IMR-90 (cell line): Measurements from ENCODE around the gene FCRLB. TPM values are rescaled to one million over a fixed set of nuclear protein-coding genes. Genes with fewer than 3 reads are reported as not detected.

Source experiments
- ATAC-seq: fragments of 200-7000 bp; cut with Tn5 transposase; 2 replicates; pipeline ENCODE4 v1.9.1; 2020; ENCODE audit warnings: low read depth, mild to moderate bottlenecking, moderate library complexity
- BruUV-seq: library from RNA; stranded (reverse); fragments of 400-500 nt; replicated peaks from 2 replicates; lab custom pipeline; 2021; lab: Mats Ljungman, UMichigan
- CTCF ChIA-PET: fragments of 300-600 bp; formaldehyde crosslinking; extraction: SDS; loops from one replicate; lab custom pipeline; 2021; ENCODE audit warnings: antibody characterized with exemption; lab: Yijun Ruan, JAX
- POLR2A ChIA-PET: fragments of 300-600 bp; sonication (Branson Sonifier 250); formaldehyde crosslinking; loops from one replicate; lab custom pipeline; 2022; ENCODE audit warnings: antibody characterized with exemption; ENCODE audit not compliant: unreplicated experiment; lab: Charles Lee
- DNase-seq: peaks from one replicate; pipeline ENCODE4 v3.0.0; 2013
- H2AFZ ChIP-seq: replicated peaks from 2 replicates; pipeline ENCODE3; 2013; ENCODE audit warnings: low read length, mild to moderate bottlenecking; ENCODE audit not compliant: poor library complexity
- H2AK5ac ChIP-seq: 2 replicates; pipeline ENCODE4 v1.6.1; 2013; ENCODE audit warnings: low read depth, low read length, inconsistent platforms
- H2AK9ac ChIP-seq: replicated peaks from 2 replicates; pipeline ENCODE3; 2013; ENCODE audit warnings: mild to moderate bottlenecking, low read depth, low read length, moderate library complexity; ENCODE audit not compliant: poor library complexity
- H2BK120ac ChIP-seq: 2 replicates; pipeline ENCODE4 v1.6.1; 2013; ENCODE audit warnings: low read depth, low read length, inconsistent platforms
- H2BK15ac ChIP-seq: 3 replicates; pipeline ENCODE4 v1.6.1; 2013; ENCODE audit warnings: low read depth, low read length, inconsistent platforms
- H2BK20ac ChIP-seq: 2 replicates; pipeline ENCODE4 v1.6.1; 2013; ENCODE audit warnings: low read depth, mild to moderate bottlenecking, inconsistent platforms, low read length, moderate library complexity
- H2BK5ac ChIP-seq: 2 replicates; pipeline ENCODE4 v1.6.1; 2013; ENCODE audit warnings: mild to moderate bottlenecking, low read depth, low read length, inconsistent platforms; ENCODE audit not compliant: poor library complexity, severe bottlenecking
- H3K14ac ChIP-seq: replicated peaks from 2 replicates; pipeline ENCODE4 v1.6.1; 2013; ENCODE audit warnings: low read depth, low read length, inconsistent platforms
- H3K18ac ChIP-seq: 2 replicates; pipeline ENCODE4 v1.6.1; 2013; ENCODE audit warnings: low read depth, low read length, control low read depth
- H3K23ac ChIP-seq: 2 replicates; pipeline ENCODE4 v1.6.1; 2013; ENCODE audit warnings: low read depth, low read length, inconsistent platforms
- H3K27ac ChIP-seq: 2 replicates; pipeline ENCODE4 v1.5.1; 2013; ENCODE audit warnings: mild to moderate bottlenecking, control low read depth, low read length; ENCODE audit not compliant: insufficient read depth
- H3K27me3 ChIP-seq: 2 replicates; pipeline ENCODE4 v1.6.1; 2013; ENCODE audit warnings: low read length; ENCODE audit not compliant: control insufficient read depth, insufficient read depth
- H3K36me3 ChIP-seq: 2 replicates; pipeline ENCODE4 v1.6.1; 2013; ENCODE audit warnings: low read length, mixed read lengths; ENCODE audit not compliant: control insufficient read depth, insufficient read depth
- H3K4ac ChIP-seq: 2 replicates; pipeline ENCODE4 v1.6.1; 2013; ENCODE audit warnings: low read depth, low read length, inconsistent platforms
- H3K4me1 ChIP-seq: 2 replicates; pipeline ENCODE4 v1.6.1; 2013; ENCODE audit warnings: low read length, mixed read lengths; ENCODE audit not compliant: control insufficient read depth, insufficient read depth
- H3K4me2 ChIP-seq: 2 replicates; pipeline ENCODE4 v1.6.1; 2013; ENCODE audit warnings: low read depth, mild to moderate bottlenecking, control low read depth, low read length, moderate library complexity
- H3K4me3 ChIP-seq: 2 replicates; pipeline ENCODE4 v1.5.1; 2013; ENCODE audit warnings: low read depth, mild to moderate bottlenecking, control low read depth, low read length, moderate library complexity; ENCODE audit not compliant: insufficient read depth
- H3K56ac ChIP-seq: 2 replicates; pipeline ENCODE4 v1.6.1; 2013; ENCODE audit warnings: low read length, inconsistent platforms; ENCODE audit not compliant: insufficient read depth; ENCODE audit errors: extremely low read depth
- H3K79me1 ChIP-seq, 2 experiments: 2 replicates each; pipeline ENCODE4 v1.6.1; 2013; ENCODE audit warnings: low read length in 2 of 2, inconsistent platforms in 1 of 2, low read depth in 1 of 2
- H3K9ac ChIP-seq: 2 replicates; pipeline ENCODE4 v1.6.1; 2013; ENCODE audit warnings: low read depth, low read length, control low read depth
- H3K9me1 ChIP-seq: 2 replicates; pipeline ENCODE4 v1.6.1; 2013; ENCODE audit warnings: low read length, inconsistent platforms; ENCODE audit not compliant: insufficient read depth
- H3K9me3 ChIP-seq: 2 replicates; pipeline ENCODE4 v1.6.1; 2013; ENCODE audit warnings: low read length; ENCODE audit not compliant: control insufficient read depth, insufficient read depth
- H4K20me1 ChIP-seq: 2 replicates; pipeline ENCODE4 v1.6.1; 2013; ENCODE audit warnings: low read length, inconsistent platforms; ENCODE audit not compliant: insufficient read depth
- H4K5ac ChIP-seq: 2 replicates; pipeline ENCODE4 v1.6.1; 2013; ENCODE audit warnings: mild to moderate bottlenecking, low read depth, low read length, control low read depth
- H4K8ac ChIP-seq, 2 experiments: 2 replicates each; pipeline ENCODE4 v1.6.1; 2013; ENCODE audit warnings: low read depth in 2 of 2, low read length in 2 of 2, control low read depth in 1 of 2, inconsistent platforms in 1 of 2
- H4K91ac ChIP-seq: 2 replicates; pipeline ENCODE4 v1.6.1; 2013; ENCODE audit warnings: low read depth, low read length, inconsistent platforms; ENCODE audit not compliant: insufficient read depth
- CEBPB ChIP-seq: IDR thresholded peaks from 2 replicates; pipeline ENCODE4 v1.6.1; 2012; ENCODE audit warnings: low read depth, low read length, improper control_type of control experiment
- ELK1 ChIP-seq: fragments of 150-350 bp; IDR thresholded peaks from 2 replicates; pipeline ENCODE4 v1.6.1; 2016; ENCODE audit warnings: low read depth, mild to moderate bottlenecking, low read length, moderate library complexity, borderline replicate concordance
- FOS ChIP-seq: fragments of 150-350 bp; IDR thresholded peaks from 2 replicates; pipeline ENCODE4 v1.6.1; 2016; ENCODE audit warnings: low read depth, low read length
- MAZ ChIP-seq: IDR thresholded peaks from 2 replicates; pipeline ENCODE4 v1.6.1; 2012; ENCODE audit warnings: low read depth, mild to moderate bottlenecking, low read length, improper control_type of control experiment, moderate library complexity, borderline replicate concordance
- MXI1 ChIP-seq: IDR thresholded peaks from 2 replicates; pipeline ENCODE4 v1.6.1; 2012; ENCODE audit warnings: low read depth, mild to moderate bottlenecking, low read length, moderate library complexity, borderline replicate concordance
- NFE2L2 ChIP-seq: fragments of 150-350 bp; IDR thresholded peaks from 2 replicates; pipeline ENCODE4 v1.6.1; 2016; ENCODE audit warnings: low read depth, mild to moderate bottlenecking, low read length
- POLR2A ChIP-seq: IDR thresholded peaks from 2 replicates; pipeline ENCODE4 v1.6.1; 2012; ENCODE audit warnings: mild to moderate bottlenecking, low read depth, low read length
- RAD21 ChIP-seq: IDR thresholded peaks from 2 replicates; pipeline ENCODE4 v1.6.1; 2012; ENCODE audit warnings: low read length, improper control_type of control experiment
- SMC3 ChIP-seq: fragments of 150-350 bp; IDR thresholded peaks from 2 replicates; pipeline ENCODE4 v1.6.1; 2016; ENCODE audit warnings: low read depth, mild to moderate bottlenecking, antibody characterized with exemption, low read length, moderate library complexity
- WGBS, 2 experiments: methylation state at CpG; one replicate each; pipeline versions ENCODE4 v1.1.5 to v1.1.7; 2013; ENCODE audit warnings: missing lambda C conversion rate in 2 of 2; ENCODE audit not compliant: insufficient read length in 1 of 2; ENCODE audit errors: extremely low coverage in 2 of 2; 5-methylcytosine and 5-hydroxymethylcytosine counted together
- dilution Hi-C: fragments of 300-500 bp; cut with HindIII; formaldehyde crosslinking; loops from one replicate; pipeline ENCODE4 v1.14.3; 2018; ENCODE audit warnings: low sequenced_read_pairs; ENCODE audit not compliant: unreplicated experiment
- in situ Hi-C: fragments of 300-500 bp; cut with MboI; formaldehyde crosslinking; loops from 3 replicates; pipeline ENCODE4 v1.14.3; 2019; ENCODE audit warnings: low sequenced_read_pairs, inconsistent platforms, mixed read lengths
- intact Hi-C: fragments of 100-400 bp; cut with micrococcal nuclease; formaldehyde crosslinking; loops from 2 replicates; pipeline ENCODE4 v1.10.0; 2022
- polyA plus RNA-seq, 3 experiments: library from polyadenylated mRNA; depleted of rRNA; stranded (reverse); fragments of >200 nt; gene quantifications; 2 replicates each; pipeline ENCODE4 v1.2.3, GENCODE V29; 2012; ENCODE audit warnings: low replicate concordance in 1 of 3
- total RNA-seq: library from RNA; depleted of rRNA; stranded (reverse); fragments of >200 nt; gene quantifications from 2 replicates; pipeline ENCODE4 v1.2.3, GENCODE V29; 2012

The FCRLB gene
- total and polyA plus RNA-seq, 2 of the 4 experiments (the other 2 are of a cell fraction): 0.90 to 2.2 TPM

GRCh38 chr1:161676441-161676840 lies 44.9 kb upstream of the FCRLB start:
- Histone ChIP-seq H3K27ac (no peak overlapping the region), H3K36me3 (no peaks in the 10 kb centered on the region), H4K5ac (no peak overlapping the region), H3K18ac (no peak overlapping the region), H3K4ac (no peak overlapping the region), H3K4me1 (no peaks in the 10 kb centered on the region), H4K8ac (no peak overlapping the region), H2AK5ac (no peak overlapping the region), H3K4me2 (no peak overlapping the region), H3K27me3 (peaks cover 5% of the 10 kb centered on the region), H2AK9ac (no peak overlapping the region), H3K9me1 (no peaks in the 10 kb centered on the region), H3K9ac (no peak overlapping the region), H4K91ac (no peak overlapping the region), H3K56ac (no peak overlapping the region), H2AFZ (no peak overlapping the region), H3K23ac (no peak overlapping the region), H3K9me3 (no peaks in the 10 kb centered on the region), H2BK15ac (no peak overlapping the region), H3K4me3 (no peak overlapping the region), H3K79me1 (no peaks in the 10 kb centered on the region), H2BK5ac (no peak overlapping the region), H2BK120ac (no peak overlapping the region), H2BK20ac (no peak overlapping the region), H3K14ac (no peak overlapping the region), H4K20me1 (no peaks in the 10 kb centered on the region)
- BruUV-seq: no TSS peak
- dilution Hi-C loops: no loop called here
- TF ChIP-seq MXI1: no peak
- TF ChIP-seq FOS: no peak
- no peak for TF ChIP-seq ELK1
- TF ChIP-seq MAZ: no peak
- no peak for TF ChIP-seq NFE2L2
- no peak for TF ChIP-seq CEBPB
- no peak for TF ChIP-seq SMC3
- TF ChIP-seq POLR2A: no peak
- TF ChIP-seq RAD21: no peak
- intact Hi-C loops: no loop called here
- ChIA-PET CTCF (no interaction called here), POLR2A (no interaction called here)
- no peak for DNase-seq
- in situ Hi-C loops: no loop called here
- 60% methylated on average over 1 of the region's 2 CpGs; no CpG with 5 or more reads in 1 of the 2 experiments for WGBS, 2 experiments
- no peak for ATAC-seq
